OCI-LY7 (cell line): ENCODE results near the gene TNFRSF17. TPM values are rescaled to one million over a fixed set of nuclear protein-coding genes. Genes with fewer than 3 reads are reported as not detected.
A peak's percentile ranks its signal among the peaks of the same experiment; 100 is the strongest.

Experiments used
- BruUV-seq: library from RNA; stranded (reverse); fragments of 400-500 nt; replicated peaks from 2 replicates; lab custom pipeline; 2021; lab: Mats Ljungman, UMichigan
- CTCF ChIA-PET: fragments of 300-600 bp; sonication (Branson Sonifier 250); formaldehyde crosslinking; loops from one replicate; lab custom pipeline; 2022; ENCODE audit warnings: antibody characterized with exemption; ENCODE audit not compliant: unreplicated experiment; lab: Charles Lee
- POLR2A ChIA-PET: fragments of 300-600 bp; sonication (Branson Sonifier 250); formaldehyde crosslinking; loops from one replicate; lab custom pipeline; 2022; ENCODE audit warnings: antibody characterized with exemption; lab: Charles Lee
- DNase-seq: peaks from one replicate; pipeline ENCODE4 v3.0.0-alpha.2; 2015; ENCODE audit warnings: low spot score
- H2AFZ ChIP-seq: fragments of 200-600 bp; sonication (generic), shearing (Covaris generic); 2 replicates; pipeline ENCODE4 v1.6.1; 2014; ENCODE audit warnings: mild to moderate bottlenecking, antibody characterized with exemption, low read length, moderate library complexity
- H3K27ac ChIP-seq: fragments of 200-600 bp; sonication (generic); 2 replicates; pipeline ENCODE4 v1.5.1; 2014; ENCODE audit warnings: mixed run types, low read depth, mild to moderate bottlenecking, moderate library complexity, low read length, inconsistent platforms; ENCODE audit not compliant: poor library complexity, severe bottlenecking
- H3K36me3 ChIP-seq: fragments of 200-600 bp; sonication (generic); 2 replicates; pipeline ENCODE4 v1.6.1; 2014; ENCODE audit warnings: mild to moderate bottlenecking, antibody characterized with exemption, low read length, moderate library complexity, mixed read lengths; ENCODE audit not compliant: insufficient read depth
- H3K4me1 ChIP-seq: fragments of 200-600 bp; sonication (generic); 2 replicates; pipeline ENCODE4 v1.5.1; 2014; ENCODE audit warnings: mild to moderate bottlenecking, low read length; ENCODE audit not compliant: insufficient read depth, poor library complexity, severe bottlenecking
- H3K4me2 ChIP-seq: fragments of 200-600 bp; sonication (generic); 2 replicates; pipeline ENCODE4 v1.6.1; 2014; ENCODE audit warnings: mild to moderate bottlenecking, low read length
- H3K4me3 ChIP-seq: fragments of 200-600 bp; sonication (generic); 2 replicates; pipeline ENCODE4 v1.5.1; 2014; ENCODE audit warnings: mild to moderate bottlenecking, low read depth, low read length; ENCODE audit not compliant: poor library complexity, severe bottlenecking
- H3K79me2 ChIP-seq: fragments of 200-600 bp; sonication (generic); 2 replicates; pipeline ENCODE4 v1.6.1; 2016; ENCODE audit warnings: low read depth, mild to moderate bottlenecking, low read length, moderate library complexity, mixed read lengths; ENCODE audit not compliant: insufficient read depth
- H3K9me2 ChIP-seq: fragments of 200-600 bp; sonication (generic); 2 replicates; pipeline ENCODE4 v1.6.1; 2016; ENCODE audit warnings: mild to moderate bottlenecking, low read length, mixed read lengths; ENCODE audit not compliant: insufficient read depth
- H3K9me3 ChIP-seq: fragments of 200-600 bp; sonication (generic); 2 replicates; pipeline ENCODE4 v1.6.1; 2014; ENCODE audit warnings: mild to moderate bottlenecking, mixed run types, low read length, mixed read lengths
- H4K20me1 ChIP-seq: fragments of 200-600 bp; sonication (generic); 2 replicates; pipeline ENCODE4 v1.6.1; 2014; ENCODE audit warnings: mild to moderate bottlenecking, antibody characterized with exemption, low read length, moderate library complexity, mixed read lengths; ENCODE audit not compliant: insufficient read depth
- EZH2phosphoT487 ChIP-seq: fragments of 200-600 bp; sonication (generic); IDR thresholded peaks from 2 replicates; pipeline ENCODE4 v1.6.1; 2018; ENCODE audit warnings: low read depth, borderline replicate concordance, mild to moderate bottlenecking, mixed run types, antibody characterized with exemption, low read length, moderate library complexity, mixed read lengths
- intact Hi-C: fragments of 100-400 bp; cut with micrococcal nuclease; formaldehyde crosslinking; loops from one replicate; pipeline ENCODE4 v1.10.0; 2022; ENCODE audit not compliant: unreplicated experiment
- total RNA-seq, 2 experiments: library from RNA; depleted of rRNA in 1 of 2; stranded (reverse); fragments of >200 nt in 1 of 2; shearing (Covaris generic) in 1 of 2; gene quantifications; 2 replicates each; pipeline ENCODE4 v1.2.3, GENCODE V29; 2014 to 2022
- TF ChIP-seq, protein P1 (sequence below): fragments of 200-600 bp; sonication (generic); conservative IDR thresholded peaks from 2 replicates; pipeline ENCODE4 v1.5.1; 2014; ENCODE audit warnings: mild to moderate bottlenecking, antibody characterized with exemption, low read length, moderate library complexity, mixed read lengths

TNFRSF17 gene
- total RNA-seq, 2 experiments from 2014 or later = 33.6 to 58.2 TPM

DNA sequence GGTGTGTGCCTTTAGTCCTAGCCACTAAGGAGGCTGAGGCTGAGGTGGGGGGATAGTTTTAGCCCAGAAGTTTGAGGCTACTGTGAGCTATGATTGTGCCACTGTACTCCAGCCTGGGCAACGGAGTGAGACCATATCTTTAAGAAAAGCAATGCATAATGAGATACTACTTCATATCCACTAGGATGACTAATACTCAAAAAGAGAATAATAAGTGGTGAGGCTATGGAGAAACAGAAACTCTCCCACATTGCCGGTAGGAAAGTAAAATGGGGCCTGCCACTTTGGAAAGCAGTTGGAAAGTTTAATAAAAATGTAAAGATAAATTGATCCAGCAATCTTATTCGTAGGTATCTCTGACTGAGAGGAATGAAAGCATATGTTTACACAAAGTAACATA lies 18.6 kb upstream of the TNFRSF17 start:
- H3K9me2 ChIP-seq = no peaks in the 10 kb centered on the region
- H3K79me2 ChIP-seq = no peaks in the 10 kb centered on the region
- H3K4me3 ChIP-seq = no peak overlapping the region
- no peaks in the 10 kb centered on the region for H3K36me3 ChIP-seq
- ChIA-PET POLR2A (interaction anchor here (0.6 to 1.1 kb wide), 2 partner anchors 18 to 435 kb away, joined by 3 read pairs; partner anchors contain the start of gene TNFRSF17), CTCF (no interaction called here)
- no peak overlapping the region for H2AFZ ChIP-seq
- no peak overlapping the region for H3K4me2 ChIP-seq
- intact Hi-C loops = no loop called here
- no TSS peak for BruUV-seq
- H3K9me3 ChIP-seq = no peaks in the 10 kb centered on the region
- no peak overlapping the region for H3K27ac ChIP-seq
- no peak for TF ChIP-seq EZH2phosphoT487
- TF ChIP-seq, protein P1, sequence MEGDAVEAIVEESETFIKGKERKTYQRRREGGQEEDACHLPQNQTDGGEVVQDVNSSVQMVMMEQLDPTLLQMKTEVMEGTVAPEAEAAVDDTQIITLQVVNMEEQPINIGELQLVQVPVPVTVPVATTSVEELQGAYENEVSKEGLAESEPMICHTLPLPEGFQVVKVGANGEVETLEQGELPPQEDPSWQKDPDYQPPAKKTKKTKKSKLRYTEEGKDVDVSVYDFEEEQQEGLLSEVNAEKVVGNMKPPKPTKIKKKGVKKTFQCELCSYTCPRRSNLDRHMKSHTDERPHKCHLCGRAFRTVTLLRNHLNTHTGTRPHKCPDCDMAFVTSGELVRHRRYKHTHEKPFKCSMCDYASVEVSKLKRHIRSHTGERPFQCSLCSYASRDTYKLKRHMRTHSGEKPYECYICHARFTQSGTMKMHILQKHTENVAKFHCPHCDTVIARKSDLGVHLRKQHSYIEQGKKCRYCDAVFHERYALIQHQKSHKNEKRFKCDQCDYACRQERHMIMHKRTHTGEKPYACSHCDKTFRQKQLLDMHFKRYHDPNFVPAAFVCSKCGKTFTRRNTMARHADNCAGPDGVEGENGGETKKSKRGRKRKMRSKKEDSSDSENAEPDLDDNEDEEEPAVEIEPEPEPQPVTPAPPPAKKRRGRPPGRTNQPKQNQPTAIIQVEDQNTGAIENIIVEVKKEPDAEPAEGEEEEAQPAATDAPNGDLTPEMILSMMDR = no peak
- H4K20me1 ChIP-seq = no peaks in the 10 kb centered on the region
- DNase-seq = no peak
- H3K4me1 ChIP-seq = peaks cover 18% of the 10 kb centered on the region

DNA sequence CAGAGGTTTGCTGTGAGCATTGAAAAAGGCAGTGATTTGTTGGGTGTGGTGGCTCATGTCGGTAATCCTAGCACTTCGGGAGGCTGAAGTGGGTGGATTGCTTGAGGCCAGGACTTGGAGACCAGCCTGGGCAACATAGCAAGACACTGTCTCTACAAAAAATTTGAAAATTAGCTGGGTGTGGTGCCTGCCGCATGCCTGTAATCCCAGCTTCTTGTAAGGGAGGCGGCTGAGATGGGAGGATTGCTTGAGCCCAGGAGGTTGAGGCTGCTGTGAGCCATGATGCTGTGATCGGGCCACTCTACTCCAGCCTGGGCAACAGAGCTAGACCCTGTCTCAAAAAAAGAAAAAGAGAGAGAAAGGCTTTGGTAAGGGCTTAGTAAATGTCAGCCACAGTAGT lies 16.2 kb upstream of the TNFRSF17 start:
- Histone ChIP-seq H3K4me3 (no peak overlapping the region), H3K36me3 (no peaks in the 10 kb centered on the region), H3K27ac (no peak overlapping the region), H3K9me3 (no peaks in the 10 kb centered on the region), H2AFZ (no peak overlapping the region), H3K79me2 (no peaks in the 10 kb centered on the region), H3K4me2 (no peak overlapping the region), H3K4me1 (peaks cover 18% of the 10 kb centered on the region), H3K9me2 (no peaks in the 10 kb centered on the region), H4K20me1 (no peaks in the 10 kb centered on the region)
- CTCF ChIA-PET = interaction anchor here (0.6 to 0.9 kb wide), 2 partner anchors 119 to 669 kb away, joined by 3 to 7 read pairs; no protein-coding TSS in a partner anchor
- no TSS peak for BruUV-seq
- DNase-seq = no peak
- POLR2A ChIA-PET = interaction anchor here (0.5 to 0.7 kb wide), 4 partner anchors 10 to 127 kb away, joined by 3 to 5 read pairs (median 3); no protein-coding TSS in a partner anchor
- intact Hi-C loops = loop anchor here (1.0 kb wide), 1 partner anchor 118 kb away; no protein-coding TSS in a partner anchor
- TF ChIP-seq EZH2phosphoT487 = no peak
- TF ChIP-seq, protein P1 = no peak

DNA sequence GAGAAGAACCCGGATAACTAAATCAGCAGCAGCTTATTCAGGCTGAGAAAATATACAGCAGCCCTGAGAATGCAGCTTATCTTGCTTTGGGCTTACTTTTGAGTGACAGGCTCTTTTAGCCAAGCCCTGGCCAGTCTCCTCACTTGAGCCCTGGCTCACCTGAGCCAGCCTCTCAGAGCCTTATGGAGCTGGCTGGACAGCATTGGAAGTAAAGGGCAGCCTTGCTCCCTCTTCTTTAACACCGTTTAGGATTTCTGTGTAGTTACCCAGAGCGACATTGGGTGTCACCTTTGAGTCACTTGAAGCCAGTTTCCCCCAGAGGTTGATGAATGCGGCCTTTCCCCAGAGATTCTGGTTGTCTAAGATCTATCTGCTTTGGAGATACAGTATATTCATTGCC lies 15.5 kb upstream of the TNFRSF17 start:
- no peak overlapping the region for H2AFZ ChIP-seq
- DNase-seq = peak; percentile 87

More for the DNA sequence above, 15.5 kb upstream of the TNFRSF17 start:
- H3K4me3 ChIP-seq = no peak overlapping the region
- H3K9me2 ChIP-seq = no peaks in the 10 kb centered on the region
- no peaks in the 10 kb centered on the region for H3K36me3 ChIP-seq
- H3K79me2 ChIP-seq = no peaks in the 10 kb centered on the region
- H3K4me1 ChIP-seq = peaks cover 18% of the 10 kb centered on the region
- no TSS peak for BruUV-seq
- H3K4me2 ChIP-seq = no peak overlapping the region
- POLR2A ChIA-PET = interaction anchor here (0.6 to 0.7 kb wide), 3 partner anchors 9 to 128 kb away, joined by 3 read pairs; no protein-coding TSS in a partner anchor
- intact Hi-C loops = loop anchor here (1.0 kb wide), 1 partner anchor 118 kb away; no protein-coding TSS in a partner anchor
- TF ChIP-seq EZH2phosphoT487 = no peak
- TF ChIP-seq, protein P1 = peak; percentile 88
- CTCF ChIA-PET = interaction anchor here (0.6 to 0.9 kb wide), 2 partner anchors 118 to 668 kb away, joined by 3 to 7 read pairs; no protein-coding TSS in a partner anchor
- no peaks in the 10 kb centered on the region for H3K9me3 ChIP-seq
- no peak overlapping the region for H3K27ac ChIP-seq
- H4K20me1 ChIP-seq = no peaks in the 10 kb centered on the region
